GM21717 (cell line): ENCODE data around the gene TRMU.

ENCODE experiments used
- ATAC-seq: cut with Tn5 transposase; IDR thresholded peaks from one replicate; pipeline ENCODE4 v1.9.1; 2021; ENCODE audit warnings: mild to moderate bottlenecking, moderate library complexity; ENCODE audit not compliant: unreplicated experiment

TRMU gene

DNA sequence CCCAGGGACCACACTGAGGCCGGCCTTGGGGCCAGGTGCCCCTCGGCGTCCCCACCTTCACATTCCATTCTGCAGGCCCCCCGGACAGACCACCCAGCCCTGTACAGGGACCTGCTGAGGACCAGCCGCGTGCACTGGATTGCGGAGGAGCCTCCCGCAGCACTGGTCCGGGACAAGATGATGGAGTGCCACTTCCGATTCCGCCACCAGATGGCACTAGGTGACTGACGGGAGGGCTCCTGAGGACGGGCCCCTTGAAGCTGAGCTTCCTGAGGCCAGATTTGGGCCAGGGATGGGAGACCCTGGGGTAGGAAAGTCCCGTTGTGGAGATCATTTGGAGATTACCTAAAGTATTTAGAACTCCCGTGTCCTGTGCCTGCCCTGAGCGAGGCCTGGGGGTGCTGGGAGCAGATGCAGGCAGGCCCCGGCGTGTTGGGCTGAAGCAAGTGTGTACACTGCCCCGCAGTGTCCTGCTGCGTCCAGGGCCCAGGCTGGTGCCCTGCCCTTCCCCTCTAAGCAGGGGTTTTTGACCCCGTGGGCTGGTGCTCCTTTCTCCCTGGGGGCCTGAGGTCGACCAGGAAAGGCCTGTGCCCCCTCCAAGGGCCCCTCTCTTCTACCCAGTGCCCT lies 20.0 kb downstream of the TRMU start:
- no peak for ATAC-seq

DNA sequence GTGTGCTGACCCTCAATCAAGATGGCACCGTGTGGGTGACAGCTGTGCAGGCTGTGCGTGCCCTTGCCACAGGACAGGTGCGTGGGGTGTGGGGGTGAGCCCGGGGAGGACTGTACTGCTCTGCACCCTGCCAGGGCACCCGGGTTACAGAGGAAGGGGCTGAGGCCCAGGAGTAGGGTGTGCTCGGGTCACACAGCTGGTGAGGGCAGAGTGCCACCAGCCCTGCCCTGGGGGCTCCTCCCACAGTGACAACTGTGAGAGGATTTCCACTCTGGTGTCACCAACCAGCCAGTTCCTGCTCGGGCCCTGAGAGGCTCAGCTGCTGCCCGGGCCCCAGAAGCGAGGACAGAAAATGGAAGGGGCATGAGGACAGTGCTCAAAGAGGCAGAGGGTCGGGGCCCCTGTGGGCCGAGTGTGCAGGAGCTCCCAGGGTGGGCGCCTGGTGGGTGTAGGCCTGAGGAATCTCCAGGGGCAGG lies 20.5 kb downstream of the TRMU start:
- no peak for ATAC-seq

DNA sequence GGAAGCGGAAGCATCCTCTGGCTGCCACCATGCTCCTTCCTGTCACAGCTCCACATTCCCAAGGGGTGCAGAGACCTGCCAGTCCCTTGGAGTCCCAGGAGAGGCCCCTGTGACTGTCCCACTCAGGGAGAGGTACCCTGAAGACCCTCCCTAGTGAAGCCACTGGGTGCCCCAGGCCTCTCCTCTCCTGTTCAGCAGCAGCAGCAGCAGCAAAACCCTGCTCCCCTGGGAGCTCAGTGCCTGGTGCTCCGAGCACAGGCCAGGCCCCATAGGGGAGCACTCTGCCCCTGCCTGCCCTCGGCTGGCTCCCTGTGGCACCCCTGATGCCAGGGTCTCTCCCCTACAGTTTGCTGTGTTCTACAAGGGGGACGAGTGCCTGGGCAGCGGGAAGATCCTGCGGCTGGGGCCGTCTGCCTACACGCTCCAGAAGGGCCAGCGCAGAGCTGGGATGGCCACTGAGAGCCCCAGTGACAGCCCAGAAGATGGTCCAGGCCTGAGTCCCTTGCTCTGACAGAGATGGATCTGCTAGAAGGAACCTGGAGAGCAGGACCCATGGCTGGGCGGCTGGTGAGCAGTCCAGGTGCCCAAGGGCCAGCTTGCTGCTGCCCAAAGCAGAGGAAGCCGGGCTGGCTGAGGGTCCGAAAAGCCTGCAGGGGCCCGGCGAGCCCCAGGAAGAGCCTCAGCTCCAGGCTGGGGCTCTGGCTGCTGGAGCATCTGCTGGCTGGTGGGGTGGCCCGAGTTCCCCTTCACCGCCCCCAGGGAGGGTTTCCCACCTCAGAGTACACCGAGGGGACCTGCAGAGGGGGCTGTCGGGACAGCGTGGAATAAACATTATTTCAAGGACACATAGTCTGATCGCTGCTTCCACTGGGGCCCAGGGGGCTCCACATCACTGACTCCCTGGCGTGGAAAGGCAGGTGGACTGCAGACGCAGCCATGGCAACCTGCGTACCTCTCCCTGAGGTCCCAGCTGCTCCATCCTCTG lies 21.3 kb downstream of the TRMU start:
- no peak for ATAC-seq

DNA sequence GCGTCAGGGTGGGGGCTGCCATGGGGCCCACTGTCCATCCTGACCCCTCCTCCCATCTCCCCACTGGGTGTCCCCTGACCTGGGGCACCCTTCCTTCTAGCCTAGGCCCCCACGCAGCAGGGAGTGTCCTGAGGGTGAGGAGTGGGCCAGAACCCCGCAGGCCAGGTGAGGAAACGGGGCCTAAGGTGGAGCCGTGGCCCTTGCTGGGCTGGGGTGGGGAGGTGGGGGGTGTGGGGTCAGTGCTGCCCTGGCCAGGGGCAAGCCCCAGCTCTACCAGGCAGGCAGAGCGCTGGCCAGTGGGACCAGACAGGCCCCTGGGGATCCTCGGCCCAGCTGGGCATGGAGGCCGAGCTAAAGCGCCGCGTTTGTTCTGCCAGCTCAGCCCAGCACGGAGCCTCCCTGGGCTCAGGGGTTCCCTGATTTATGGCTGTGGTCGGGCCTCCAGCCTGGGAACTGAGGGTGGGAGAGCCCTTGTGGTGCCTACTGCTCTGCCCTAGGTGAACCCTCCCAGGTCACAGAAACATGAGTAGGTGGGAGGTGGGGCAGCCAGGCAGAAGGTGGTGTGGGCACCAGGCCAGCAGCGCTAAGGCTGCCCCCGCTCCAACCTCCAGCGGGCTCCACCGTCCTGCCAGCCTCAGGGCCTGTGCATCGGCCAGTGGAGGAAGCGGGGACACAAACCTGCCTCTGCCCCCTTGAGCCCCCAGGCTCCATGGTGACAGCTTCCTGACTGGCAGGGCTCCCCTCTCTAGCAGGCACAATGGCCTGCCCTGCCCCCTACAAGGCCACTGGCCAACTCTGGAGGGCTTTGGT lies 22.4 kb downstream of the TRMU start:
- no peak for ATAC-seq

DNA sequence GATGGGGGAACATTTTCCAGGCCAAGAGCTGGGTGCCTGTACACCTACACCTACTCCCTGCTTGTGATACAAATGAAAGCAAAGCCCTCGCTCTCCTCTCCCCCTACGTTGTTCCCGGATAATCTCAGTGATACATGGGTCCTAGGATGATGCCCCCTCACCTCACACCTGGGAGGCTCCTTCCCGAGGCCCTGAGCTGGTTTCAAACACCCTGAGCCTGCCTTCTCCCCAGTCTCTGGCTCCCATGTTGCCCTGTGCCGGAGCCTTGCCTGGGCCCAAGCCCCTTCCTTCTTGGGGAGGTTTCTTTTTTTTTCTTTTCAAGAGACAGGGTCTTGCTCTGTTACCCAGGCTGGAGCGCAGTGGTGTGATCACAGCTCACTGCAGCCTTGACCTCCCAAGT lies 23.3 kb downstream of the TRMU start:
- no peak for ATAC-seq

DNA sequence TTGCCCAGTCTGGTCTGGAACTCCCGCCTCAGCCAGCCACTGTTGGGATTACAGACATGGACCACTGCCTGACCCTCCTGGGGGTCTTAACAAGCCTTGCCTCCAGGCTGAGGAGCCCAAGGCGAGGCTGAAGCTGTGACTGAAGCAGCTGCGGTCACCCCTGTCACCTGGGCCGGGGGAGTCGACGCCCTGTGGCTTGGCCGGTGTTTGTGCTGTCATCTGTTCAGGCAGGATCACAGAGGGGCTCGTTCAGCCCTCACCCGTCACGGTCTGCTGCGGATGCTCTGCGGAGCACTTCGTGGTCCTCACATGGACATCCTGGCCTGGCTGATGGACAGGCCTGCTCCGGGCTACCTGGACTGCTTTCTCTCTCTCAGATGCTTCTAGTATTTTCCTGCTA lies 23.8 kb downstream of the TRMU start:
- no peak for ATAC-seq

DNA sequence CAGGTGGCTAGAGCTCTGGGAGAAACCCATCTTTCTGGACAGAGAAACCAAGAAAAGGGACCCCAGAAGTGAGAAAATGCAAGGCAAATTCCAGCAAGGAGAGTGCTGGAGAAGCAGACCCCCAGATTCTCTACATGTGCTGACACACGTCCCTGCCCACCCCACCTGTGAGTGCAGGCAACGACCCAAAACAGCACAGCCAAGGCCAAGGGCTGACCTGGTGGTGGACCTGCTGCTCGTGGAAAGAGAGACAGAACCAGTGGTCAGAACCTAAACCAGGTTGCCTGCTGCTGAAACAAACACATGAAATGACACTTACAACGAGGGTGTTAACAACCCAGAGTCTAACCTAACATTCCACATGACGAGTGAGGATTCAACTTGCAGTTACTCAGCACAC lies 24.6 kb downstream of the TRMU start:
- ATAC-seq = no peak

DNA sequence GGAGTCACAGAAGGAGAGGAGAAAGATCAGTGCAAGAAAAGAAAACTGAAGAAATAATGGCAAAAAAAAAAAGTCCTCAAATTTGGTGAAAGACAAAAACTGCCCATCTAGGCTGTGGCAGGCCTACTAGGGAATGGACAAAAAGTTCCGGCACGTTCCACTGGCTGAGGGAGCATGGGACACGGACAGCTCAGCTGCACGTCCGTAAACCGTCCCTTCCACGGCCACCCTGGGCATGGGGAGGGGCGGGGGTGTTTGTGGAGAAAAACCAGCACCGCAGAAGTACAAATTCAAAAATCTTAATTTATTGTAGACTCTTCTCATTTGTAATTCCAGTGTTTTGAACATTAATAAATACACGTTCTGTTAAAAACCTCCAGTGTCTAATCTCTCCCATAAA lies 25.4 kb downstream of the TRMU start:
- ATAC-seq = no peak

DNA sequence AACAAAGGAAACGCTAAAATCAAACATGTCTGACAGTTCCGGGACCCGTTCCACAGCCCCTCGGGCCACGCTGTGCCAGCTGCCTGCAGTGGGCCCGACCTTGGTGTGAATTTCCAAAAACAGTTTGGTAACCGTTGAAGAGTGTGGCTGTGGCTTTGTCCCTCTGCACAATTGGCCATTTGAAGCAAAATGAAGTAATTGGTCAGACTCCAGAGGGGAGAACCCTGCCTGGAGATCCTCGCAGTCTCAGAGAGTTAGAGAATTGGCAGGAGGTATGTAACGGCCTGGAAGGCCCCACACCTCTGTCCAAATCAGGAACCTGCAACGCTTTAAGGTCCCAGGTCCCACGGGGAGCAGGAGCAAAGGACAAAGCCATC lies 26.3 kb downstream of the TRMU start:
- no peak for ATAC-seq

DNA sequence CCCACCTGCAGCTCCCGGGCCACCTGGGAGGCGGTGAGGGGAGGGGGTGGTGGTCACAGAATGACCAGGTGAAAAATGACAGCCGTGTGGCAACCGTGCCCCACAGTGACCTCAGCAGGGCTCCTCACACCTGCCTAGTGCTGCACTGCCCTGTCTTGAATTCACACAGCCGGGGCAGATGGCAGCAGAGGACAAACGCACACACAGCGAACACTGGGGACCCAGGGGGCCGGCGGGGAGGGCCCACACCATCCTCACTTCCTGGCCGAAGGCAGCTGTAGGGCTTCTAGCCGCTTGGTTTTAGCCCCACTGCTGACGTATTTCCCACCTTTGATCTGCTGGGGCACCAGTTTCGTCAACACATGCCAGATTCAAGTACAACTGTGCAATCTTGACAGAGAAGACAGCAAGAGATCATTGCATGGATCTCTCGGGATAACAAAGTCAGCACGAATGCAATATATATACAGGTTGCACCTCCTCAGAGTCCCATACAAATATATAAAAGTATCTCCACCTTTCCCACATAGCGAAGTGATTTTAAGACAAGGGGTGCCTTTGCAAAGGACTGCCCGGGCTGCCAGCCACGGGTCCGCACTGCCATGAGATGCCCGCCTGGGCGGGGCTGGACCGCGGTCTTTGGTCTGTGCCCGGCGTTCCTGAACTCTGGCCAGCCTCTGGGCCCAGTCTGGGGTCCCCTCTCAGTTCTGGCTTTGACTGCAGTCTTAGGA lies 26.9 kb downstream of the TRMU start:
- no peak for ATAC-seq

DNA sequence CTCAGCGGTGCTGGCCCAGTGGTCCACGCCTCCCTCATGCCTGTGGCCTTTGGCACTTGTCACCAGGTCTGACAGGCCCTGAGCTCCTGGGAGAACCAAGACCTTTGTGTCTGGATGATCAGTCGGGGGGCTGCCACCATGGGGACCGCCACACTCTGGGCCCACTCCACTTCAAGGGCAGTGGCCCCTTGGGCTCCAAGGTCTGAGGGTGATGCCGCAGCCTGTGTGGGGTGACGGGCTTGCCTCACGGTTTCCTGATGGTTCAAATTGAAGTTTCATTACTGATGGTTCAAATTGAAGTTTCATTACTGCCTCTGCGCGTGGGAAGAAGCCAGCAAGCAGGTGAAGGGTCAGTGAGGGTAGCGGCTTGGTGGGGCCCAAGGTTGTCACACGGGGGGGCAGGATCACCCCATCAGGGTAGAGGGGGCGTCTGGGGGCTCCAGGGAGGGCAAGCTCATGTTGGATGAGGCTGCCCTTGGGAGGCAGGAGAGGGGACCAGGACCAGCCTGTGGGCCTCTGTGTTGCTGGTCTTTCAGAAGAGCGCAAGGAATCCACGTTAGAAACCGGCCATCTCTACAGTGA lies 27.5 kb downstream of the TRMU start:
- ATAC-seq = no peak

DNA sequence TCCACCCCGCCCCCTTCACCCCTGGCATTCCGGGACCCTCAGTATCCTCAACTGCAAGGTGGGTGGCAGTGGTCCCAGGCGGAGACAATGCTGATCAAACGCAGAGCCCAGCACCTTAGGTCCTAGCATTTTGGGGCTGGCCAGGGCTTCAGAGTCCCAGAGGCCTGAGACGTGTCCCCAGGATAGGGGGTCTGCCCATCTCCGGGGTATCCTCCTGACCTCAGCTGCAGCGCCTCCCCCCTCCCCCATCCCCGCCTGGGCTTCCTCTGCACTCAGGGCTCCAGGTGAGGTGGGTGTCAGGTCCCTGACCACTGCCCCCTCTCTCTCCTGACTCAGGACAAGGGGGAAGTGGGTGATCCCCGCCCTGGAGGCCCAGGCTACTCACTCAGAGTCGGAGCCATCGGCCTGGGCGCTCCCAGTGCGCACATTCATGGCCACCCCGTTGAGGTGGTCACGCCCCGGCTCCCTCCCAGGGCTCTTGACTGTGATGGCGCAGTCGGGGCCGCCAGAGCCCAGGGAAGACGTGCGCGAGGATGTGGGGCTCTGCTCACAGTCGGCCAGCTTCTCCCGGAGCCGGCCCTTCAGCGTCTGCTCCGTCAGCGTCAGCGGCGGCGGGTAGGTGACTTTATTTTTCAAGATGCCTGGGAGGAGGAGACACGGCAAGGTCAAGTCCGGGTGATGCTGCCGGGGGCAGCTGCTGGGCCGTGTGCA lies 28.3 kb downstream of the TRMU start:
- no peak for ATAC-seq

DNA sequence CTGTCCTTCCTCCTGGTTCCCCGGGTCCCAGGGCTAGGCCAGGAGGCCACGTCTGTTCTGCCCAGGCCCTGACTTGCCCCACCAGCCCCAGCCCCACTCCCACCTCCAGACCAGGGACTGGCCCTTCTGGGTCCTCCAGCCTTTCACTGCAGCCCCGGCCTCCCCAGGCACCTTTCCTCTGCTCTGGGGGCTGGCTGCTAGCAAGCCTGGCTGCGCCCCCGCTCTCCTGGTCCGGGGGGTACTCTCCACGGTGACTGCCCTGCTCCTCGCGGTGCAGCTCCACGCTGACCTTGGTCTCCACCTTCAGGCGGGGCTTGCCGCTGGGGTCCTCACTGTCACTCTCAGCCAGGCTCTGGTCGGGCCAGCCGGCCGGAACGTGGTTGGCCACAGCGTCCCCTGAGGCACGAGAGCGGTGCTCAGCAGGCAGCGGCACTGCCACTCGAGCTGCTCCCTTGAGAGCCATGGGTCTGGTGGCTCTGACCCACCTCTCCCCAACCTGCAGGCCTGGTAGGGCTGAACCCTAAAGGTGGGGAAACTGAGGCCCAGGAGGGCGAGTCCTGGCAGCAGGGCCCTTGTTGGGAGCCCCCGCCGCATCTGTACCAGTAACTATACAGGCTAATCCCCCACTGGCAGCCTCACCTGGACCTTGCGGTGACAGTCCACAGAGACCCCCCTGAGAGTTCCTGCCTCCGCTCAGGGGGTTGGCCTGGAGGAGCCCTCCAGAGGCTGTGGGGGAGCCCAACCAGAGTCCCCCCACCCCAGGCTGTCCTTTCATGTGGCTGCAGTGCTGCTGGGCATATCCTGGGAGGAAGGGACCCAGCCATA lies 29.0 kb downstream of the TRMU start:
- ATAC-seq = no peak

DNA sequence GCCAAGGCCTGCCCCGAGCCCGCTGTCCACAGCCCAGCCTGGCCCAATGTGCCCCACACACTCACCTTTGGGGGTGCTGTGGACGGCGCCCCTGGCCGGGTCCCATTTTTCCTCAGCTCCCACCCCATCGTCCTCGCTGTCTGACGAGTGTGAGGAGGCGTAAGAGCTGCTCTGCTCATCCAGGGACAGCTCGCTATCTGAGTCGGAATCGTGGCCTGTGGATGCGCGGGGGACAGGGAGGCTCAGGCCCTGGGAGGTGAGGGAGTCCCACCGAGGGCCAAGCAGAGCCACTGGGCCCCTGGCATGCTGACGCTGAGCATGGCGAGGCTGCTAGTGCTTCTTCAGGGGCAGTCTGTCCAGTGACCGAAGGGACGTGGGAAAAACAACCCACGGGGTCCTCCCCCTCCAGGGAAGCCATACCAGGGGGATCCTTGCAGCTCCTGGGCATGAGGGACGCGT lies 29.7 kb downstream of the TRMU start:
- ATAC-seq = no peak

DNA sequence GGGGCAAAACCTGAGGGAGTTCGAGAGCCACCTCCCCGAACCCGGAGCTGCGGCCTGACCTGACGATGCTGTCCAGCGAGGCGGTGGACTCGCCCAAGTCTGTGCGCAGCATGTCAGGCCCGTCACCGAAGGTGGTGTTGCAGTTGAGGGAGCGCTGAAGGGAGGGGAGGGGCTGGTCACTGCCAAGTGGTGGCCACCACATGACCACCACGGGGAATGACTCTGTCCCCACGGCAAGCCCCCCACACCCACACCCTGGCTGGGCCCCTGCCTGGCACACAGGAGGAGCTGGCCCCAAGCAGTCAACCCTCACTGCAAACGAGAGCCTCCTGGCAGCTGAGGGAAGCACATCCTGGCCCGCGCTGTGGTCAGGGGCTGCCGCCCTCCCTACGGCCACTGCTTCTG lies 30.8 kb downstream of the TRMU start:
- no peak for ATAC-seq

DNA sequence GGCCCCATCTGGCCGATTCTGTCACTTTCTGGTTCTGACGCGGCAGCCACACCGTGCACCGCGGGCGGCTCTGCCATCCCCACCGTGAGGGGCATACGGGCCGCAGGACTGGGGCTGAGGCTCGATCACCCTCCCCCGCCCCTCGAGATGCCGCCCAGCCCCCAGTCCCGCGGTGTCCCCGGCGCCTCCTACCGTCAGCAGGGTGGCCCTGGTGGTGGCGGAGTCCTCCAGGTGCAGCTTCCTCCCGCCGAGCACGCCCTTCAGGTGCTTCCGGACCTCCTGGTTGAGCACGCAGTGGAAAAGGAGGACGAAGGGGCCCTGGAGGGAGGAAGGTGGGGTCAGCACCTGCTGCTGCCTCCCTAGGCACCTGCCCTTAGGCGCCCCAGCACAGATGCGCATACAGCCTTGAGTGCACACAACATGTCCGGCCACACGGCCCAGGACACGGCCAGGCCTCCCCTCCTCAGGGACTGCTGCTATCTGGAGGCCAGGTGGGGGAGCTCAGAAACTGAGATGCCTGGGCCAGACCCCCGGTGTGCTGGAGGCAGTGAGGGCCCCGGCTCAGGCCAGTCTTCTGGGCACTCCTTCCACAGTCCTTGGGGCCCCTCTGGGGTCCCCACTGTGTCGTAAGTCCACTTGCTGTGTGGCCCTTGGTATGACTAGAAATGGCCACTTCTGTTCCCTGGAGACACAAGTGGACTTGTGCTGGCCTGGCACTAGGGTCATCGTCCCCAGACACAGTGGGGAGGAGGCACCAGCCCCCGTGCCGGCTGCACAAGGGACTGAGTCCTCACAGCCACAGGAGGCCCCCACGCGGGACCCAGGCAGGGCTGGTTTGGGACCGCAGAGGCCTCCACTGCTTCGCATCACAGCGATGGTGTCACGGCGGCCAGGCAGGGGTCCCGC lies 31.5 kb downstream of the TRMU start:
- no peak for ATAC-seq

DNA sequence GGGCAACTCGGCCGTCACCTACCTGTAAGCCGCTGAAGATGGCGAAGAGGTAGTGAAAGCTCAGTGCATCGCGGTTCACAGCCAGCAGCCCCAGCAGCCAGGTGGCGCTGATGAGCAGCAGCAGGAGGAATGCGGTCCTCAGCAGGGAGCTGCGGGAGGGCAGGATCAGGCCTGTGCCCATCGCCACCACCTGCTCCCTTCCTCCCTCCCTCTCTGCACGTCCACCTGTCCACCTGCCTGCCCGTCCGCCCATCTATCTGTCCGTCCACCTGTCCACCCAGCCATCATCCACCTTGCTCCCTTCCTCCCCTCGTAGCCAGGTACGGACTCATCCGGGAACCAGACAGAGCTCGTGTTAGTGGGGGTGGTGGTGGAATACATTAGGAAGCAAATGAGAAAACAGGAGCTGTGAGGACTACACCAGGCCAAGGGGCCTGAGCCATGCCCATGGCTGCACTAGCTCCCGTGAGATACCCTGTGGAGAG lies 32.2 kb downstream of the TRMU start:
- no peak for ATAC-seq

DNA sequence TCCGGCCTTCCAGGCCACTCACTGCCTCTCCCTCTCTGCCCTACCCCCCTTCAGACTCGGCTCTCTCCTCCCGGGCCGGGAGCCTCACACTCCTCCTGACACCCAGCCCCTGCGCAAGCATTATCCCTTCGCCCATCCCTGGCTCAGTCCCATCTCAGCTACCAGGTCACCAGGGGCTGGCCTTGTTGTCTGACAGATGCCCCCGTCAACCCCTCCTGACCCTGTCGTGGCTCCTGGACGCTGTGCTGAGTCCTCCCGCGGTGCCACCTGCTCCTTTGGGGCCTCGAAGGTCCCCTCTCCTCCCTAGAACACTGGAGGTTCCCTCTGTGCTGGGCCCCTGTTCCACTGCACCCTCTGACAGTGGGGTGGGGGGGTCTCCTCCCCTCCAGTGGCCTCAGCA lies 32.9 kb downstream of the TRMU start:
- ATAC-seq = no peak
